ENCODE measurements around the gene PAK3. TPM values are rescaled to one million over a fixed set of nuclear protein-coding genes. Genes with fewer than 3 reads are reported as not detected.

PAK3 gene
- total RNA-seq, 1 donor from 2014 or later: 119 TPM

DNA sequence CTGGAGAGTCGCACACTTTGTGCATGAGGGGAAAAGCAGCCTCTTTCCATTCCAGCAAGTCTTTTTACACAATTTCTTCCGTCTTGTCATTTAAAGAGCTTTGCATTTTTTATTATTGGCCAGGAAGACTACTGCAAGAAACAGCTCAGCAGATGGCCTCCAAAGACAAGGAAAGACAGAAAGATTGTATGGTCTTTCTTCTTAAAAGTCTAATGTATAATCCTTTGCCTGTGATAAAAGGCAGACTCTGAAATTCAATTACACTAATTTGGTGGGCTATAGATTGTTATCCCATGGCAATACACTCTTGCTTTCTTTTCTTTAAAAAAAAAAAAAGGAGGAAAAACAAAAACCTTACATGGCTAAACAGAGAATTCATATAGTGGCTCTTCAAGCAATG is 168.4 kb downstream of the PAK3 start:
- DNase-seq: no peak

DNA sequence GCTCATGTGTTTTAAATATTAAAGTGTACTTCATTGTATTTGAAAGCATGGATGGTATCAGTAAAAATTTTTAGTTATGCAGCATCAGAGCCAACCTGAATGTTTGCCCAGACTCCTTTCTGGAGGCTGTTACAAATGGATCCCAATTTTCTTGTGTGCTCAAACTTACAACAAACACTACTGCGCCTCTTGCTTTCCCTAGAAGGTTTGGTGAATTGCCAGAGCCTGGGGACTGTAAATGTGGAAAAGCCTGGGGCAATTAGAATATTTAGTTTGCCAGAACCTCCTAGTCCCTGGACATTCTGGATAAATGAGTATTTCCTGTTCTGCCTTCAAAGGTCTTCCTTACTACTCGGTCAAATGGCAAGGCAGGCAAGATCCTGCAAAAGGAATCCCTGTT is 169.5 kb downstream of the PAK3 start:
- DNase-seq: no peak

DNA sequence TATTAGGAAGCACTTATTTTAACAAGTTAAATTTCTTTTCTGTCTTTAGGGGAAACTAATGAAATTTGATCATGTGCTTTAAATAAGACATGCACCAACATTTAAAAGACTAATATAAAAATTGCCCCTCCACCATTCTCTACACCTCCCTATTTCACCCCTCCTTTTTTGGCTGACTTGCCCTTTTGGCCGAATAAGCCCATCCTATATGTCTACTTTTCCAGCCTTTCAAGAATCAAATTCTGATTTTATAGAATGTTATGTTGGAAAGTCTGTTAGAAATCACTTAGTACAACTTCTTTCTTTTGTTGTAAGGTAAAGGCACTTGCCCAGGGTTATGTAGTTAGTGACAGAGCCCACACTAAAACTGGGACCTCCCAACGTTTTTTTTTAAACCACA is 172.5 kb downstream of the PAK3 start:
- DNase-seq: no peak

DNA sequence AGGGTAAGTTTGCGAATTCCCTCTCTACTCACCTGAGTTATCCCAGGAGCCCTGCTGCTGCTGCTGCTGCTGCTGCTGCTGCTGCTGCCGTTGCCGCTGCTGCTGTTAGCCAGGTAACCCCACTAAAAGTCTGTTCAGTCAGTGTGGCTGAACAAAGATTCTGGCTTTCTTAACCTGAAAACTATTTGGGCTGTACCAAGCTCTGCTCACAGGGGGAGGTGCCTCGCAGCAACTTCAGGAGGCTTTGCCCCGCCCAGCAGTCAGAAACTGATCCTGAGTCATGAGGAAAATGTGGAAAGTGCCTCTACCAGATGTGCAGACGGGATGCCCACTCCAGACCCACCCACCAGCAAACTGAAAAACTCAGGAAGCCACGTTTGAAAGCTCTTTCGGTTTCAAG is 174.3 kb downstream of the PAK3 start, which contains the start of gene CAPN6:
Gene CAPN6 (minus strand): TSS at position 145 of the 400 bp plus-strand sequence. CDS start 6,547 bp downstream, outside the sequence.
- no peak for DNase-seq

Small RNAs within 50 kb of the gene (small RNA-seq; reads per million reads assigned to genes)
- gene FCF1P4: not detected

Other genes starting within 250 kb of the PAK3 start
- 0.31 TPM for gene CAPN6, start 174.3 kb downstream of the PAK3 start, total RNA-seq